ENCODE data around the gene WDR6.
"Not testable (repeated sequence)": the region's sequence is repeated elsewhere in the genome, so short reads cannot be mapped to it uniquely, and the experiment has no call there.

- not testable (repeated sequence) for TF ChIP-seq PKNOX1 (IDR thresholded peaks at IDR 0.05); ELF4 (IDR thresholded peaks at IDR 0.05); L3MBTL2 (conservative IDR thresholded peaks at IDR 0.05); NFRKB (IDR thresholded peaks at IDR 0.05); ARNT (IDR thresholded peaks at IDR 0.05); SUZ12 (IDR thresholded peaks at IDR 0.05); FOXA1 (IDR thresholded peaks at IDR 0.05); FOXK2 (IDR thresholded peaks at IDR 0.05); BHLHE40 (IDR thresholded peaks at IDR 0.05; ENCODE audit: borderline replicate concordance); FOXM1 (IDR thresholded peaks at IDR 0.05; ENCODE audit: borderline replicate concordance)
Observed at GRCh38 chr3:49008627-49009026, 1.4 kb downstream of the WDR6 start.

Data from HEK293T (cell line).